NCI-H128 (cell line): Measurements from ENCODE around the gene SLC39A7.
"Not testable (repeated sequence)": the region's sequence is repeated elsewhere in the genome, so short reads cannot be mapped to it uniquely, and the experiment has no call there.

Source experiments
- DNase-seq: peaks from one replicate; lab custom pipeline; 2025; ENCODE audit not compliant: unreplicated experiment; lab: John Stamatoyannopoulos, UW

The SLC39A7 gene

DNA sequence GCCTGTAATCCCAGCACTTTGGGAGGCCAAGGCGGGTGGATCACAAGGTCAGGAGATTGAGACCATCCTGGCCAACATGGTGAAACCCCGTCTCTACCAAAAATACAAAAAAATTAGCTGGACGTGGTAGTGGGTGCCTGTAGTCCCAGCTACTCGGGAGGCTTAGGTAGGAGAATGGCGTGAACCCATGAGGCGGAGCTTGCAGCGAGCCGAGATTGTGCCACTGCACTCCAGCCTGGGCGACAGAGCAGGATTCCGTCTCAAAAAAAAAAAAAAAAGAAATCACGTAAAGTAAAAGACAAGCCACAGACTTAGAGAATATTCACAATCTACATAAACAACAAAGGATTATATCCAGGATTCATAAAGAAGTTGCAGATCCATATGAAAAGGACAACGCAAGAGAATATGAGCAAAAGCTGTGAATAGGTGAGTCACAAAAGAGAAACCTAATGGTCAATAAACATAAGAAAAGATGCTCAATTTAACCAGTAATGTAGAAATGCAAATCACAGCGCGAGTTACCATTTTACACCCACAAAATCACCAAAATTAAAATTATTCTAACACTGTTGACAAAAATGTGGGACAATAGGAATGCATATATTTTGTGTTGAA lies 25.9 kb downstream of the SLC39A7 start:
- not testable (repeated sequence) for DNase-seq

DNA sequence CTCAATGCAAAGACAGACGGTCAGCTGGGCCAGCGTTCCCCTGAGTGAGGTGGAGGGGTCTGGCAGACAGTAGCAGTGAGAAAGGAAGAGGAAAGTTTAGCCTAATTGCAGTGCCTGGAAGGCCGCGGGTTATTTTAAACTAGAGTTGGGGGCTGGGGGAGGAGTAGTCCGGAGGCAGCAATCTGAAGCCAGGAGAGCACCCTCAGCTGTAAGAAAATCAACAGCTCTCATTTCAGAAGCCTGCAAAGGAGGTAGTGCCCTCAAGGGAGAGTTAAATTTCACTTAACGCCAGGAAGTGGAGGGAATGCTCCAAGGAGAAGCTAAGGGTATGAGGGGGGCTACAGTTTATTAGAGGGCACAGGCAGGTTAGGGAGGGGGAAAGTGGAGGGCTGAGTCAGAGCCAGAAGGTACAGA lies 34.6 kb downstream of the SLC39A7 start:
- DNase-seq = no peak

DNA sequence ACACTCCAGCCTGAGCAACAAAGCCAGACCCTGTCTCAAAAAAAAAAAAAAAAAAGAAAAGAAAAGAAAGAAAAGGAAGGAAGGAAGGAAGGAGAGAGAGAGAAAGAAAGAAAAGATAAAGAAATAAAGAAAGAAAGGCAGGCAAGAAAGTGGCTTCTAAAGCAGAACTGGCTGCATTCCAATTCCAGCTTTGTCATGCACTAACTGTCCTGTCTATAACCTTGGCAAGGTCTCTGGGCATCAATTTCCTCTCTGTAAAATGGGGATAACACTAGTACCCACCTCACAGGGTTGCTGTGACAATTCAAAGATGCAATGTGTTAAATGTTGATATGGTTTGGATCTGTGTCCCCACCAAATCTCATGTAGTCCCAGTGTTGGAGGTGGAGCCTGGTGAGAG lies 35.7 kb downstream of the SLC39A7 start:
- no peak for DNase-seq

DNA sequence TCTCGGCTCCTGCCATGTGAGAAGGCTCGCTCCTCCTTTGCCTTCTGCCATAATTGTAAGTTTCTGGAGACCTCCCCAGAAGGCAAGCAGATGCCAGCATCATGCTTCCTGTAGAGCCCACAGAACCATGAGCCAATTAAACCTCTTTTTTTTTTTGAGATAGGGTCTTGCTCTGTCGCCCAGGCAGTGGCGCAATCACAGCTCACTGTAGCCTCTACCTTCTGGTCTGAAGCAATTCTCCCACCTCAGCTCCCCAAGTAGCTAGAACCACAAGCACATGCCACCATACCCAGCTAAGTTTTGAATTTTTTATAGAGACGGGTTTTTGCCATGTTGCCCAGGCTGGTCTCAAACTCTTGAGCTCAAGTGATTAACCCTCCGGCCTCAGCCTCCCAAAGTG lies 36.2 kb downstream of the SLC39A7 start:
- no peak for DNase-seq

DNA sequence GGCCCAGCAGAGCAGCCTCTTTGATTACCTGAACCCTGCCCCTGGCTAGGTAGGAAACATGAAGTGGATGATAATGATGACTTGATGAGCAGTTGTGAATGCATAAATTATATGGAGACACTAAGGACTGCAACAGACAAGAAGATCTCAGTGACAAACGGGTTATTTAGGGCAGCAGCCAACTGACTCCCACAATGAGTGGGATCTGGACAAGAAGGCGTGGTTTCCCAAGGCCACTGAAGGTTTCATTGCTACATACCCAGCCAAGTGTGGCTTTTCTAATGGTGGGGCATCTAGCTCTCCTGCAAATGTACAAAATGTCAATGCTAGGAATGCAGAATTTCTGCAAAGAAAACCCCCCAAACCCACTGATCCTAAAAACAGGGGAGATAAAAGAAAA lies 37.1 kb downstream of the SLC39A7 start:
- DNase-seq = no peak

DNA sequence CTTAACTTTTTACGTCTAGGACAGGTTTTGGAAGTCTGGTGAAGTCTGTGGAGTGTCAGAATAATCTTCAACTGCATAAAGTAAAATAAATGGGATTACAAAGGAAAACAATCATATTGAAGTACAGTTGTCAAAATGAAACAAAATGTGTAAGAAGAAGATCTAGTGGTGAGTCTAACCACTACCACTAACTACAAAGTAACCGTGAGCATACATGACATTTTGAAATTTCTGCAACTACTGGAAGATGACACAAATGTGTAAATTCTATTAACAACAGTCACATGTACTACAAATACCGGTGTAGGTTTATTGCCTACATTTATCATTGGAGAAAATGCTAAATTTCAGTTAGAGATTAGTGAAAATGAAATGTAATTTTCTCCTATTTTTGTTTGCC lies 41.3 kb downstream of the SLC39A7 start:
- DNase-seq = no peak

DNA sequence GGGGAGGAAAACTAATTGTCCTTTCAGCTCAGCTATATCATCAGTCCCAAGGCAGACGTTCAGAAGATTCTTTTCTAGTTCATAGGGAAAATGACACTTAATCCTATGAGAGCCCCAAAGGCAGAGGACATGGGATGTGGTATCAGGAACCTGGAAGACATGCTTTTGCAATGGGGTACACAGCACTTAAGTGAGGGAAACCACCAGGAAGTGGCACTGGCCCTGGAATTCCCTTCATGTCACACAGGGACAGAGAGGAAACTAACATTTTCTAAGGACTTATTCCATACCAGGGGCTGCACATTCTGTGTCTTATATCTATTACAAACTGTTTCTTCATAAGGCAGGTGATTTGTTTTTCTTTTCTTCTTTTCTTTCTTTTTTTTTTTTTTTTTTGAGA lies 42.8 kb downstream of the SLC39A7 start:
- DNase-seq = no peak

DNA sequence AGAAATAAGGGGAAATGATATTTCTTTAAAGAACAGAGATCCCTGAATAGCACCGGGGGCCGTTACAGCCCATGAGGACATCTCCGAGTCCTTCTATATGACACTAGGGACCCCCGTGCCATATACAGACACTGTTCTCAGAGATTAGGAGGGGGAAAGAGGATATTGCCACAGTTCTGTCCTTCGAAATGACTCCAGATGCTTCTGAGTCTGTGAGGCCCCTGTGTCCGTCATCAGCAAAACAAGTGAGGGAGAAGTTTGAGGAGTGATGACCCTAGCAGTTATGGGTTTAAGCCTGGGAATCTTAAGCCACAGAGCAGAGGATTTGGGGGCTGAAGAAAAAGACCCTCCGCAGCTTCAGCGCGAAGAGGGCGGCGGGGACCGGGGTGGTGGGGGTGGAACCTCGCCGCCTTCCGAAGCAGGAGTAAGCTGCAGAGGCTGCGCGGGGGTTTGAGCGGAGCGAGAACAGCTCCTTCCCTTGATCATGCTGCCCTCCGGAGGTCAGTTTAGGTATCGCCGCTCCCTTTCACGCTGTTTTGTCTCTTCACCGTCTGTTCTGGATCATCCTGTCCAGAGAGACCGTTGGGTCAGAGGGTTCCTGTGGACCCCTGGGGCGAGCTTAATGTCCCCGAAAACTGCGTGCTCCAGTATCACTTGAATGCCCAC lies 47.4 kb downstream of the SLC39A7 start:
- DNase-seq = peak; percentile 66

DNA sequence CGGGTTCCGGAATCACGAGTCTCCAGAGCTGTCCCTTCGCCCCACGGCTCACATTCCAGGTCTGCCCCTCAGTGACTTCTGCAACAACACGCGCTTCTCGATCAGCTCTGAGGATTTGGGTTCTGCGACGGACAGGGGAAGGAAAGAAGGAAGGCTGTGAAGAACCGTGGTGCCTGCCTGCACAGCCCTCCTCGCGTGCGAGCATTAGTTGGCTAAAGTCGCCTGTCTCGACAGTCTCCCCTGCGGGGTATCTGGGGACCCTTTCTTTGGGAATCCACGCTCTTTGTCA lies 47.9 kb downstream of the SLC39A7 start:
- no peak for DNase-seq

DNA sequence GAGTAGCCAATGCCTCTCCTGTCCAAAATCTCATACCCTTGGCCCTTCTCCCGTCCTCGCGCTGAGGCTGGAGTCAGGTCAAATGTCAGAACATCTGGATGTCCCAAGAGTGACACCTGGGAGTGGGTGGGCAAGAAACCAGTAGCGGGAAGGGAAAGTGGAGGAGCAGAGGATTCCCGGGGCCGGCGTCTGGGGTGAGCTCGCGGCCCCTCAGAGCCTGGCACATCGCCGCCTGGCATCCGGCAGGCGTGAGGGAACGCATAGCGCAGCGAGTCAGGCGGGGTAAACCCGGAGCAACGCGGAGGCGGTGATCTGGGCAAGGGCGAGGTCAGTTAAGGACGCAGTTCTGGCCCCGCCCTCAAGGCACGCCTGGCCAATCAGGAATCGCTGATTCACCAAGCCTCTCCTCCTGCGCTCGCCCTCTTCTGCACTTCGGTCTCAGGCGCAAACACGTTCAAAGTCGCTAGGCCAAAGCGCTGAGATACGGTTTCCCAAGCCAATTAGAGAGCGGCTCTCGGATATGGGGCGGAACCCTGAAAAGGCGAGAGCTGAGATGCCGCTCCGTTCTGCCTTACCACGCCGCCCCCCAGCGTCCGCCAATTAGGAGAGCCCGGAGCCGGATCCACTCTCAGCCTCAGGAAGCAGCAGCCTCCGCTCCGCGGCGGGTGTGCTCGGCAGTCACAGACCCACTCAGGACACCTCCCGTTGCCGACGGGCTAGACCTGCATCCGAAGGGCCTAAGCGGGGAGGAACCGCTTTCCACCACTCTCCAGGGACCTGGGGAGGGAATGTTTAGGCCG lies 48.5 kb downstream of the SLC39A7 start:
- peak; percentile 98 for DNase-seq

DNA sequence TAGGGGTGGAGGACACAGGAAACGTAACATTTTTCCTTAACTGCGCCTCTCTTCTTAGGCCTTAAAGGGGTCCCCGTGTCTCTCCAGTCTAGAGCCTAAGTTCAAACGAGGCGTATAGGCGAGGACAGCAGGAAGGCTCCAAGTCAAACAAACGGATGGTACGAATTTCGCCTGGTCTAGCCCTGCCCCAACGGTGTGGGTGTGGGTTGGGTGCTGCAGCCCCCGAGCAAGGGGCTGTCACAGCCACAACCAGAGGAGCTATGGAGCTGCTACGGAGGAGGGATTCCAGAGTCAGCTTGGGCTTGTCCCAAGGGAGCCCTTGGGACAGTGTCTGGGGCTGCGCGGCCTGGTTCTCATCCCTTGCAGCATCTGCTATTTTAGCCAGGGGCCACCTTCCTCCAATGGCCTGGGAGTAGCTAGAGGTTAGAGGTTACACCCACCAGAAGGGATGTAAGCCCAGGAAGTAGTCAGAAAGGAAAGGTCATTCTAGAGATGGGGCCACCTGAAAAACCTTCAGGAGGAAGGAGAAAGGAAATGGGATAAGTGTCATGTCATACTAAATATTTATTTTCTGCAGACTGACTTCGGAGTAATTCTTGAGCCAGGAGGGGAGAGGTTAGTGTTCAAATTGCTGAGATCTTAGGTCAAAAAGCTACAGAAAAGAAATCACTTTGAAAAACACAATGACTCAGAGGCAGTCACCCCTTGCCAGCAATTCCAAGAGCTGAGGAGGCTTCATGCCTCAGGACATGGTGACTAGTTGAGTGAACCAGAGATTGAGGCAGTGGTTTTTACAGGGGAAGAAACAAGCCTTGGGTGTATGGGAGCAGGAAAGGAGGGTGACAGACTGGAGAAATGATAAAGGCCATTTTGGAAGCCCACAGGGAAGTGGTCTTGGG lies 49.3 kb downstream of the SLC39A7 start:
- no peak for DNase-seq

DNA sequence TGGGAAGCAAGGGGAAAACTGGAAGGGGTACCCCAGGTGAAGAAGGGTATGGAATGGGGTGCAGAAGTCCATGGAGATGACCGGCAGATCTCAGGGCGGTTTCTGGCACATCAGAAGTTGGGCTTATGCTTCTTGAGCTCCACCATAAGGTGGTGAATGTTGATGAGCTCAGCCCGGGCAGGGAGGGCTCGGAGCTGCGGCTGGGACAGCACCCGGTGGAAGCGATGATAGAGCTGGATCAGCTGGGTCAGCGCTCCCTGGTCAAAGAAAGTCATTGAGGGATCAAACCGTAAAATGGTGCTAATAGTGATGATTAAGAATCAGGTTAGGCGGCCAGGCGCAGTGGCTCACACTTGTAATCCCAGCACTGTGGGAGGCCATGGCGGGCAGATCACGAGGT lies 50.1 kb downstream of the SLC39A7 start:
- DNase-seq = no peak

DNA sequence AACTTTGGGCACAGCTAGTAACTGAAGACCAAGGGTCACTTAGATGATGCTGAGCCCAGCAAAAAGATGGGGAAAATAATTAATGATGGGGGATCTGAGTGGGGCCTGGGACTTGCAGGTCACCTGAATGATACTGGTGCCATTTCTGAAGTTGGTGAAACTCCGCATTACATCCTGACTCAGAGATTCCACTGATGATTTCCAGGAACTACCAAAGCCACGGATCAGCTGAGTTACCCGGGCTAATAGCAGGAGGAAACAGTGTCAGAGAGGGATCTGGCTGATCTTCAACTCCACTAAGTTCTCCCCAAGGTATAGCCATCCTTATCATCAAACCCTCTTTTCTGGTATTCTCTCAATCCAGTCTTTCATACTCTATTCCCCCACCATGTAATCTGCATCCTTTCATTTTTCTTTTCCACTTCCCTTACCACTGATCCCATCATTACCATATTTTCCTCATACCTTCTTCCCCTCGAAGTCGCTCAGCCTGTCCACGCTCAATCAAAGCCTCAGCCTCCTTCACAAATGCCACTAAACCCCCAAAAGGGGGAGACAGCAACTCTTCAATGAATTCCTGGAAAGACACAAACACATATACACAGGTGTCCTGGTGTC lies 50.8 kb downstream of the SLC39A7 start:
- no peak for DNase-seq

DNA sequence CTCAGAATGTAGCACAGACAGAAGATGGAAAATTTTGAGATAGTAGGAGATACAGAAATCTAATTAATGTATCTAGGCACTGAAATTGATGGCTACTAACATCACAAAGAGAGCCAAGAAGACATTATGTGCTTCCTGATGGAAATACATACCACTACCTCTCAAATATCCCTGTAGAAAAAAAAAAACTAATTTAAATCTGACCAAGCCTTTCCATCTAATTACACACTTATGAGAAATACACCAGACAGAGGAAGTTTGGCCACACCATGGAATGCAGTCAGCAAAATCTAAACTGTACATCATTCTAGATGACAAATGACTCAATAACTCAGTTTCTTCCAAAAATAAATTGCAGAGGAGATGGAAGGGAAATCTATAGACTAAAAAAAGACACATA lies 52.1 kb downstream of the SLC39A7 start:
- no peak for DNase-seq
